HG02610 (cell line): Measurements from ENCODE around the gene WNK1.
"Not testable (repeated sequence)": the region's sequence is repeated elsewhere in the genome, so short reads cannot be mapped to it uniquely, and the experiment has no call there.

Experiments
- ATAC-seq: cut with Tn5 transposase; IDR thresholded peaks from one replicate; pipeline ENCODE4 v1.9.1; 2021; ENCODE audit warnings: mild to moderate bottlenecking, moderate library complexity; ENCODE audit not compliant: unreplicated experiment

Gene WNK1

DNA sequence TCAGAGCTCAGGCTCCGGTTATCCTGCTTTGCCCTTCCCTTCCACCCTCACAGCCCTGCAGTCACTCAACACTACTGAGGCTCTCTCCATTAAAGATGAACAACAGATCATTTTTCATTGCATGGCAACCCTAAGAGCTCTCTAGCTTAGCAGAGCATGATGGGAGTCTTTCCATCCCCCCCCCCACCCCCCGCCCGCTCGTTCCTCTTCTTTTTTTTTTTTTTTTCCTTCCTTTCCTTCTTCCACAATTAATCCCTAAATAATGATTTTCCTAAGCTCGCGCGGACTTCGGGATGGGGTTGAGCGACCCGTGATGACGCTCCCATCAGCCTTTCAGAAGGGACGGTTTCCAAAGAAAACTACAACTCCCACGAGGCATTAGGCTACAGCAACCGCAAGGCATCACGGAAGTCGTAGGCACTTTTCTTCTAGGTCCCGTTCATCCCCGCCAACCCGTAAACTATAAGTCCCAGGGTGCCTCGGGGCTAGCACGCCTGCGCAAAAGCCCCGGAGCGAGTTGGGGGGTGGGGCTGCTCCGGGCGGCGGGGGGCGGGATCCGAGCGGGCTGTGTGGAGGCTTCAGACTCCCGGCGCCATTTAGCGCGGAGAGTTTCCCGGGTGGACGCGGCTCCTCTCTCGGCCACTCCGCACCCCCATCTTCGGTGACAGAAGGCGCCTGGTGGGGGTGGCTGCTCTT is at the start of gene WNK1:
Gene WNK1 (plus strand): TSS at position 581 of the 696 bp plus-strand sequence. CDS start 987 bp downstream, outside the sequence.
- ATAC-seq: peak; percentile 46

DNA sequence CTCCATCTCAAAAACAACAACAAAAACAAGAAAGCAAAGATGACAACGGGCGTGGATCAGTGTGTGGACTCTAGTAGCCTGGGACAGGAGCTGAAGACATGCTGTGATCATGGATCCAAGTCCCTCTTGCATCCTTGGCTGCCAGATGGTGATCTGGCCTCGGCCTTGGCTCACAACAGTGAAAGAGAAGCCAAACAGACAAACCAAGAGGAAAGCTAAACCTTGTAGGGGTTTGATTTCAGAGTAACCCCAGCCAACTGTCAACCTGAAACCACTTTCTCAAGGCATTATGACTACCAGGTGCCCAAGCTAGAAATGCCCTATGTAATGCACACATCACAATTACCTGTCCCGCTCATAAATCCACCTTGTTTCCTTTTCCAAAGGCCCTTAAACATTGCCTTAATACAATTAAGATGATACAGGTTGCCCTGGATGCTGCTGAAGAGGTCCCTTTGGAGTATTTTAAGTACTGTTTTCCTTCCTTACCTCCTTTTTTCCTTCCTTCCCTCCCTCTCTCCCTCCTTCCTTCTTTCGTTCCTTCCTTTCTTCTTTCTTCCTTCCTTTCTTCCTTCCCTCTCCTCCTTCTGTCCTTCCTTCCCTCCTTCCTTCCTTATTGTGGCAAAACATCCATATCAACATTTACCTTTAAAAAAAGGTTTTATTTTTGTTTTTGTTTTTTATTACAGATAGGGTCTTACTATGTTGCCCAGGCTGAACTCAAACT is 47.7 kb upstream of the WNK1 start:
- ATAC-seq: no peak

DNA sequence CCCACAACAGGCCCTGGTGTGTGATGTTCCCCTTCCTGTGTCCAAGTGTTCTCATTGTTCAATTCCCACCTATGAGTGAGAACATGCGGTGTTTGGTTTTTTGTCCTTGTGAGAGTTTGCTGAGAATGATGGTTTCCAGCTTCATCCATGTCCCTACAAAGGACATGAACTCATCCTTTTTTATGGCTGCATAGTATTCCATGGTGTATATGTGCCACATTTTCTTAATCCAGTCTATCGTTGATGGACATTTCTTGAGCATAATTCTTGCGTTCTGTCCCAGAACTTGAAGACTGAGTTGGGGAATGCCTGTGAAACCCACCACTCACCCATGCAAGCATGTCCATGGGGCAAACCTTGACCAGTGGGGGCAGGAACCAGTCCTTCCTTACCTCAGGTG is 44.3 kb upstream of the WNK1 start:
- not testable (repeated sequence) for ATAC-seq

DNA sequence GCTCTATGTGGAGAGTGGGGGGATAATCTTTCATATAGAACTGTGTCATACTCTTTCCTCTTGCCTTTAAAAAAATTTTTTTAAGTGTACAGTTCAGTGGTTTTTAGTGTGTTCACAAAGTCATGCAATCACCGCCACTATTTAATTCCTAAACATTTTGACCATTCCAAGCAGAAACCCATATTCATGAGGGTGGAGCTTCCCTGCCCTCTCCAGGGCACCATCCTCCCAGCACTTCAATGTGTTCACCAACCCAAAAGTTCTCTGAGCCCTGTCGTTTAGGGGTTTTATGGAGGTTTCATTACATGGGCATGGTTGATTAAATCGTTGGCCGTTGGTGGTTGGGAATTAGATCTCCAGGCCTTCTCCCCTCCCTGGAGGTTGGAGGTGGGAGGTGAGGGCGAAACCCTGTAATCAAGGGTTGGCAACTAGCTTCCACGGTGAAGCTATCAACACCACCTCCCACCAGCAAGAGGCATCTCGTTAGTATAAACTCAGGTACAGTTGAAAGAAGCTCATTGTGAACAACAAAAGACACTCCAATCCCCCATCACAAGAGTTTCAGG is 42.8 kb upstream of the WNK1 start:
- ATAC-seq: no peak

DNA sequence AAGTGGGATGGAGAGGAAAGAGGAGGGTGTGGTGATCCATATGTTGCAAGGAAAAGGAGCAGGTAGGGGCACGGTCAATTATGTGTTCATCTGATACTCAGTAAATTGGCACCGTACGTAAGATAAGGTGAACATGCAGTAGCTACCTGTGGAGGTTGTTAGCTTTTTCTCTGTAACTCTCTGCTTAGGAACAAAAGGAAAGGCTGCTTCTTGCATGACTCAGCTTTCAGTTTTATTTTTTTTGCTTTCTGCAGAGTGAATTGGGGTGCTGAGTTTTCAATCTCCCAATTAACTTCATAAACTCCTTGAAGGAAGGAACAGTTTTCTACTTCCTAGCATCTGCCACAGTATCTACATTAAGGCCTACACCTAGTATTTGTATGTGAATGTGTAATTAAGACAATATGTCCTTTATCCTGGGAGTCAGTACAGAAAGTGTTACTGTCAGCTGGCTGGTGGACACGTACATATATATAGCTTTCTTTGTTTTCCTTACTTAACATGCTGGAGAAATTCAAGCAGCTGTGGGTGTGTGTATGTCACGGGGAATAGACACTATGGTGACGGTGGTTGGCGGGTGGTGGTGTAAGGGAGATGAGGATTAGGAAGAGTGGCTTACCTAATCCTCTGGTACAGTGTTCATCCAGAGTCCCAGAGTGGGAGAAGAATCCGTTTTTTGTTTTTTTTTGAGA is 40.1 kb upstream of the WNK1 start:
- ATAC-seq: no peak

DNA sequence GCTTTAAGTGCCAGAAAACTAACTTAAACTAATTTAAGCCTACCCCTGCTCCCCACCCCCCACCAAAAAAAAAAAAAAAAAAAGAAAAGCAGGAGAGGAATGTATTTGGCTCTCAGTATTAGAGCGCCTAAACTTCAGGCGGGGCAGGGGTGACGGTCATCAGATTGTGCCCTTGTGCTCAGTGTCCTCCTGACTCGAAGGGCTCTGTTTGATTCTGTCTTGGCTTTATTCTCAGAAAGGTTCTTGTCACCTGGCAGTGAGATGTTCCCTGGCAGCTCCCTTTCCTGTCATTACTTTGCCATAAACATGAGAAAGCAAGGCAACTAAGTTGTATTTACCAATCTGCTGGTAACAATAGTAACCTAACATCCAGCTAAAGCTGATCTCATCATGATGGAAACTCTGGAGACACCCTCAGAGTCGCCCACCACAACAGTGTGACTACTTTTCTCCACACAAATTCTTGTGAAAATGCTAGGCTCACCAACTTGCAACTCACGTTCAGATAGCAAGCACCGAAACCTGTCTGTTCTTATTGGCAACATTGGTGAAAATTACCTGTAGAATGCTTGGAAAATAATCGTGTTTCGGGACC is 39.0 kb upstream of the WNK1 start:
- no peak for ATAC-seq

DNA sequence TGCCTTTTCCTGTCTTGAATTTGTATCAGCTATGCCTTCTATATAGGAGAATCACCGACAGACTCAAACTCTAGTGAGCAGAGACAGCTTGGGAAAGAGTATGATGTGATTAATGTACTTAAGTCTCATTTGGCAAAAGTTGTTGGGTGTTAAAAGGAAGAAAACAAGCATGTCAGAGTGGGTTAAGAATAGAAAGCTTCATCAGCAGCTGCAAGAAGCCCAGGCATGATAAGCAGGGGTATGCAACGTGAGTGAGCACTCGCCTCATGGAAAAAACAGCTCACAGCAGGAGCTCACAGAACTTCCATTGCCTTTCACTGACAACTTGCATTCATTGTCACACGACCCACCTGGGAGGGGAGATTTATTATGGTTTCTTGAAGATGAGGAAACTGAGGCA is 35.9 kb upstream of the WNK1 start:
- no peak for ATAC-seq

DNA sequence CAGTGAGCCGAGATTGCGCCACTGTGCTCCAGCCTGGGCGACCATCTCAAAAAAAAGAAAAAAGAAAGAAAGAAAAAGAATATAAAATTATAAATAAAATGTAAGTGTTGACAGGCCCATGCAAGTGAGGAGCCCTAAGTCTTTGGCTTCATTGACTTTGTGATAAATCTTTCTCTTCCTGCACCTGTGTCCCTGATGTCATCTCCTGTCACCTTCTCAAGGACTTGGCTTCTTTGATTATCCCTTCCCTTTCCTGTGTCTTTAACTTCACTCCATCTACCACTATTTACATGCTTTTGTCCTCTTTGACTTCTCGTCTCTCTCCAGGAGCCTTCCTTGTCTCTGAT is 33.6 kb upstream of the WNK1 start:
- ATAC-seq: no peak

DNA sequence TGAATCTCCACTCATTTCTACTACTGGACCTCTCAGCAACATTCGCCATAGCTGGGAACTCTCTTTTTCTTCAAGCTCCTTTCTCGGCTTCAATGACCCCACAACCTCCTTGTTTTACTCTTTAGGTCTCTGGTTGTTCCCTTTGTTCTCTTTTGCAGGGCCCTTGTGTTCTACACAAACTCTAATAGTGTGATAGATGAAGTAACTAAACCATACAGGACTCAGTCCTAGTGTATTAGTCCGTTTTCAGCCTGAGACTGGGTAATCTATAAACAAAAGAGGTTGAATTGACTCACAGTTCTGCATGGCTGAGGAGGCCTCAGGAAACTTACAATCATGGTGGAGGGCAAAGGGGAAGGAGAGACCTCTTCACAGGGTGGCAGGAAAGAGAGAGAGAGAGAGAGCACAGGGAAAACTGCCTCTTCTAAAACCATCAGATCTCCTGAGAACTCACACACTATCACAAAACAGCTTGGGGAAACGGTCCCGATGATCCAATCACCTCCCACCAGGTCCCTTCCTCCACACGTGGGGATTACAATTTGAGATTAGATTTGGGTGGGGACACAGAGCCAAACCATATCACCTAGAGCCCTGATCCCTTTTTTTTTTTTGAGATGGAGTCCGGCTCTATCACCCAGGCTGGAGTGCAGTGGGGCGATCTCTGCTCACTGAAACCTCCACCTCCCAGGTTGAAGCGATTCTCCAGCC is 32.0 kb upstream of the WNK1 start:
- ATAC-seq: no peak

DNA sequence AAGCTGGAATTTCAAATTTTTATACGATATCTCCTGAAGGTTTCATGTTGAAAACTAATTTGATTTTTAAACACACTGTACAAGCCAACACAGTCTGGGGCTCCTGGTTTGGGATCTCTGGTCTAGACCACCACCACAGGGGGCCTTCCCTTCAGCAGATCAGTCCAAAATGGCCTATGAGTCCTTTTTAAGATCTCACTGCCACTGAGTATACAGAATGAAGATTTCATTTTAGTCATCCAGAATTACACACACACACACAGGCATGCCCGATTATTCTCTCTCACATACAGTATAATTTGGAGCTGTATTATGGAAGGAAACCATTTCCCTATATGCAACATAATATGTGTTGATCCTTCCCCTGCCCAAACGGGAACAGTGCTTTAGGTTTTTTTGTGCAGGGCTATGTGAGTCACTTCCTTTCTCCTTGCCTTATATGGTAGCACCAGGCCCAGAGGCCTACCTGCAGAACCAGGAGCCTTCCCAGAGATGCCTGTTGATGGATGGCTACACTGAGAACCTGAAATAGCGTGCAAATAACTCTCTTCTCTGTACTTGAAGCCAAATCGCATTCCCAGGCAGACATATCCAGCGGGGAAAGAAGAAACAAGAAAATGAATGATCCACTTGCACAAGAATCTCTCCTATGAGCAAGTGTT is 28.1 kb upstream of the WNK1 start:
- no peak for ATAC-seq

DNA sequence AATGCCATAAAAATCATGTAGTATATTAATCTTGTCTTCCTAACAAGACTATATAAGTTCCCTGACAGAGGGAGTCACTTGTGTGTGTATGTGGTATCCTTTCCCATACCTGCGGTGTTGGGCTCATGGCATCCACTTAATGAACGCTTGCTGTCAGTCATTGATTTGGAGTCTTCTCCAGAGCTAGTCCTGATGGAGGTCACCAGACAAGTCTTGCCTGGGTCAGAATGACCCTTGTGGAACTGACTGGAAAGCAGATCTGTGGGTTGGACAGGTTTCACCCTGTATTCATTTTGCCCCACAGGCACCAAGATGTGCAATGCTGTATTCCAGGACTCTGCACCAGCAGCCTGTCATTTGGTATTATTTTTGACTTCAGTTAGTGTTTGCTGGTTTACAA is 27.3 kb upstream of the WNK1 start:
- ATAC-seq: no peak

DNA sequence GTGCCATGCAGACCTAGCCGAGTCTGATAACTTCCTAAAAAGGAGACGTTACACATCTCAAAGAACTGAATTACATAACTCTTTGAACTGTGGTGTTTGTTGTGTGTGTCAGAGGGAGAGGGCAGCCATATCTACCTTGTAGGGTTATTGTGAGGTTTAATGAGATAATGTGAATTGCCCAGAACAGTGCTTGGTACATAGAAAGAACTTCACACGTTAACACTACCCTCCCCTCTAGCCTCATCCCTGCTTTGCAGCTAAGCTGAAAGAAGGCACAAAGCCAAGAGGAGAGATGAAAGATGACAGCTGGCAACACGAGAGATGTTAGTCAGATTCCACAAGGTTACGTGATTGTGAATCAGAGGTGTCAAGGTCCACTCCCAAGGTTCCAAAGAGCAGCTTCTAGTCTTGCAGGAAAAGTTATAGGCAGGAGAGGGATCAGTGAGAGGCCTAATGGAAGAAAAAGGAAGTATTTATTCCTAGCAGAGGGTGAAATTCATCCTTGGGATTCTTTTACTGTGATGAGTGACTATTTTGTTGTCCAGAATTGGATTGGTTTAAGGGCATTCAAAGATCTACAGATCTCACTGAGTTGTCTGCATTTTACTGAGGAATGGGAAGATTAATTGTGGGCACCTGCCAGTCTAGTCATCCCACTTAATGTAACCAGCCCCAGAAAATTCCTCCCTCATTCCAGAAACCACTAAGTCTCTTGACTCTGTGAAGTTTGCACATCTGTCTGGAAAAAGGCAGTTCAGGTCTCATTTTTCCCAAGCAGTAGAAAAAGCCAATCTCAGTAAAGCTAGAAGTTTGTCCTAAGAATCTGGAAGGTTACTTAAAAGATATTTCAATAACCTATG is 25.9 kb upstream of the WNK1 start:
- ATAC-seq: no peak

DNA sequence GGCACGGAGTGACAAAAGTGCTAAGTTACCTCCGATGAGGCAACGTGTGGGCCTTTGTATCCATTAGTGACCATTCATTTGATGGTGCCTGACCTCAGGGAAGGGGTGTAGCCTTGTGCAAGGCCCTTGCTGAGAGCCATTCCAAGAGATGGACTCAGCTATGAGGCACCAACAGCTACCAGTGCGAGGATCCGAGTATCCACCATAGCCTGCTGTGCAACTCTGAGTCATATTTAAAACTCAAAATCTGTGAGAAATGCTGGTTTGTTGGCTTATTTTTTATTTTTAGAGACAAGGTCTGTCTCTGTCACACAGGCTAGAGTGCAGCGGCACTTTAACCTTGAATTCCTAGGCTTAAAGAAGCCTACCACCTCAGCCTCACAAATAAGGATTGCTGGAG is 25.1 kb upstream of the WNK1 start:
- no peak for ATAC-seq

DNA sequence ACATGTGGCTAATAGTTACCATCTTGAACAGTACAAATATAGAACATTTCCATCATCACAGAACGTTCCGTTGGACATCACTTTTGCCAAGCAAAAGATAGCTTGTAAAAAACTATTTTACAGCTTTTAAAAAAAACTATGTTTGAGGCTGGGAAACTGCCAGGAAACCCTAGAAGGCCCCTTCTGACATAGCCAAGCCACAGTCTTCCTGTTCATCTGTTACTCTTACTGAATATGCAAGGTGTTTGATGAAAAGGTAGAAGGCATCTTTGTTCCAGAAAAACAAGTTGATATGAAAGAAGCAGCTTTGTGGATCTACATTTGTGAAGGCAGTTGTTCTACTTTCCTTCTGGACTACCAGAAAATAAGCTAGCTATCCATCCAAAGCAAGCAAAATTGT is 23.6 kb upstream of the WNK1 start:
- ATAC-seq: no peak

DNA sequence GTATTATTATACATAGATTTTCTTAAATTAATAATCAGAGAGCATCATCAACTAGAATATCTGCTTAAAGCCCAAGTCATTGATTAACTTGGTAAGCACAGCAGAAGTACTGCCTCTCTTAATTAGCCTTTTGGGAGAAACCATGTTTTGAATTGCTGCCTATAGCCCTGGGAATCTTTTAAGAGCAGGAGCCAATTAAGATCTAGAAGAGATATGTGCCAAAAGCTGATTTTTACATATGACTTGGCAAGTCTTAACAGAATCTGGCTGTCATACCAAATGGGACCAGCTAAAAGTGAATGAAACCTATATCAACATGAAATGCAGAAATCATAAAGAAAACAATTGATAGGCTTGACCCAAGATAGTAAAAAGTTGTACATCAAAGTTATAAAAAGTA is 23.2 kb upstream of the WNK1 start:
- no peak for ATAC-seq

DNA sequence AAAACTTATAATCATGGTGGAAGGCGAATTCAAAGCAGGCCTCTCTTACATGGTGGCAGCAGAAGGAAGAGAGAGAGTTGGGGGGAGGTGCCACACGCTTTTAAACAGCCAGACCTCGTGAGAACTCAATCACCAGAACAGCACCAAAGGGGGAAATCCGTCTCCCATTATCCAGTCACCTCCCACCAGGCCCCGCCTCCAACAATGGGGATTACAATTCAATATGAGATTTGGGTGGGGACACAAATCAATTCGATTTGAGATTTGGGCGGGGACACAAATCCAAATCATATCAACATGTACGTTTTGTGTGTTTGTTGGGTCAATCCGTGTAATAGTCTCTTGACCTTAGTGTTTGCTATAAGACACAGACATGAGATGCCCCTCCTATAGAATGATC is 21.8 kb upstream of the WNK1 start:
- no peak for ATAC-seq

DNA sequence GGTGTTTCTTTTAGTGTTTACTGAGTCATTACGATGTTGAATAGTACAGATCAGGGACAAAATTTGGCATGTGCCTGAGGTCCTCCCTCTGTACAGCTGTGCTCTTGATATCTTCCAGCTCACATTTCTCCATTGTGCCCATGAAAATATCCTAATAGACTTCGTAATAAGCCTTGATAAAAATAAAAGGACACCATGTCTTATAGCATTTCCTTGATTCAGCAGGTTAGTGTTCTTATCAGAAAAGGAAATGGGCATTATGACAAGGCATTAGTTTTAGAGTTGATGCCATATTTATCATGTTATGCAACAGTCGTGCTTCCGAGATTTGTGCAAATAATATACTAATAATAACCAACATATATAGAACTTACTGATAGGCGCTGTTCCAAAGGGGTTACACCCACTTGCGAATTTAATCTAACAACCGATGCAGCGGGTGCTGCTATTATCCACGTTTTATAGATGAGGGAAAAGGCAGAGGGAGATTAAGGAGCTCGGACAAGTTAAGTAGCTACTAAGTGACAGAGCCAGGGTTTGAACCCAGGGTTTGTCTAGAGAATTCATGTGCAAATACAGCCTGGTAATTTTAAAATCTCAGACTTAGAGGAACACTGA is 15.1 kb upstream of the WNK1 start:
- ATAC-seq: no peak

DNA sequence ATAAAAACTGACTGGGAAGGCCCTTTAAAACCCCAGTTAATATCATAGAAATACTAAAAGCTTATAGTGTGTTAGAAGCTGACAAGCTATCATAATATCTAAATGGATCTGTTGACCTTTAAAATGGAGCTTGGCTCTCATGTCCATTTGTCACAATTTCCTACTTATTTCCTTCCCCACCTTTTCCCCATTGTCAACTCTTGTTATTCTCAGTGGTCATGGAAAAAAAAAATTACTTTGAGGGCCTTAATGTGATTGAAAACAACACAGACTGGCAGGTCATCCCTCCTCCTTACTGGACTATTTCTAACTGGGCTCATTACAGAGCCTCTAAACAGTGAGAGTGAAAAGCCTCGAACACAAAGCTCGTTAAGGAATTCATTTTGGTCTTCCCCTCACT is 13.7 kb upstream of the WNK1 start:
- no peak for ATAC-seq

DNA sequence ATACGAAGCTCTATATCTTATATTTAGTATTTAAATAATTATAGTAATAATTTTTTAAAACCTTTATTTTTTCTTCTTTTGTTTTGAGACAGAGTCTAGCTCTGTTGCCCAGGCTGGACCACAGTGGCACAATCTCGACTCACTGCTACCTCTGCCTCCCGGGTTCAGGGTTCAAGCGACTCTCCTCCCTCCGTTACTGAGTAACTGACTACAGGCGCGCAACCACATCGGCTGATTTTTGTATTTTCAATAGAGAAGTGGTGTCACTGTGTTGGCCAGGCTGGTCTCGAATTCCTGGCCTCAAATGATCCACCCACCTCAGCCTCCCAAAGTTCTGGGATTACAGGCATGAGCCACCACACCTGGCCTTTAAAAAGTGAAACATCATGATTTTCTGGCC is 13.0 kb upstream of the WNK1 start:
- no peak for ATAC-seq
